Adrenal gland (tissue), 5 donors: ENCODE measurements around the gene FADS2.

Source experiments
- CTCF ChIP-seq, 6 experiments: fragments of 450-650 bp in 4 of 6; fragments of 200-600 bp in 2 of 6; sonication (generic) in 1 of 6; IDR thresholded peaks; 1 replicate in 5 of 6; 2 replicates in 1 of 6; pipeline versions ENCODE4 v1.5.1 to v1.8.0; 2016 to 2021; ENCODE audit warnings: antibody characterized with exemption in 6 of 6, mild to moderate bottlenecking in 2 of 6, moderate library complexity in 1 of 6
- POLR2A ChIP-seq, 2 donors: fragments of 450-650 bp; IDR thresholded peaks; one replicate each; pipeline ENCODE4 v1.6.1; 2017; ENCODE audit warnings: antibody characterized with exemption in 2 of 2, mild to moderate bottlenecking in 2 of 2, moderate library complexity in 1 of 2
- donor health status: DM: no; HTN: no; CAD: no.

- no peak for TF ChIP-seq CTCF (IDR thresholded peaks at IDR 0.05)
- TF ChIP-seq POLR2A (IDR thresholded peaks at IDR 0.05), result no peak
Measured at GRCh38 chr11:61893981-61894380, 65.9 kb downstream of the FADS2 start.
